Mucosa of rectum (tissue), 2 donors: ENCODE measurements around the gene AADACL4.

Source experiments
- H3K27ac ChIP-seq, 2 donors: one replicate each; pipeline ENCODE4 v1.7.0; 2013; ENCODE audit warnings: inconsistent platforms in 2 of 2, low read depth in 2 of 2, low read length in 2 of 2
- H3K27me3 ChIP-seq, 2 donors: one replicate each; pipeline ENCODE4 v1.7.0; 2013; ENCODE audit warnings: low read length in 2 of 2; ENCODE audit not compliant: control insufficient read depth in 2 of 2, insufficient read depth in 2 of 2
- H3K36me3 ChIP-seq, 2 donors: one replicate each; pipeline ENCODE4 v1.7.0; 2013; ENCODE audit warnings: low read length in 2 of 2; ENCODE audit not compliant: control insufficient read depth in 2 of 2, insufficient read depth in 2 of 2
- H3K4me1 ChIP-seq, 2 donors: one replicate each; pipeline ENCODE4 v1.7.0; 2013; ENCODE audit warnings: low read length in 2 of 2, mild to moderate bottlenecking in 1 of 2; ENCODE audit not compliant: control insufficient read depth in 2 of 2, insufficient read depth in 2 of 2
- H3K4me3 ChIP-seq, 2 donors: one replicate each; pipeline ENCODE4 v1.7.0; 2013; ENCODE audit warnings: low read length in 2 of 2
- H3K9ac ChIP-seq, 2 donors: one replicate each; pipeline ENCODE4 v1.7.0; 2013; ENCODE audit warnings: low read length in 2 of 2, low read depth in 1 of 2, mild to moderate bottlenecking in 1 of 2
- H3K9me3 ChIP-seq, 2 donors: one replicate each; pipeline ENCODE4 v1.7.0; 2013; ENCODE audit warnings: low read length in 2 of 2; ENCODE audit not compliant: control insufficient read depth in 2 of 2
- donor health status: healthy.
- donor health status: Normal muscosa, but diverticular disease.

Gene AADACL4

DNA sequence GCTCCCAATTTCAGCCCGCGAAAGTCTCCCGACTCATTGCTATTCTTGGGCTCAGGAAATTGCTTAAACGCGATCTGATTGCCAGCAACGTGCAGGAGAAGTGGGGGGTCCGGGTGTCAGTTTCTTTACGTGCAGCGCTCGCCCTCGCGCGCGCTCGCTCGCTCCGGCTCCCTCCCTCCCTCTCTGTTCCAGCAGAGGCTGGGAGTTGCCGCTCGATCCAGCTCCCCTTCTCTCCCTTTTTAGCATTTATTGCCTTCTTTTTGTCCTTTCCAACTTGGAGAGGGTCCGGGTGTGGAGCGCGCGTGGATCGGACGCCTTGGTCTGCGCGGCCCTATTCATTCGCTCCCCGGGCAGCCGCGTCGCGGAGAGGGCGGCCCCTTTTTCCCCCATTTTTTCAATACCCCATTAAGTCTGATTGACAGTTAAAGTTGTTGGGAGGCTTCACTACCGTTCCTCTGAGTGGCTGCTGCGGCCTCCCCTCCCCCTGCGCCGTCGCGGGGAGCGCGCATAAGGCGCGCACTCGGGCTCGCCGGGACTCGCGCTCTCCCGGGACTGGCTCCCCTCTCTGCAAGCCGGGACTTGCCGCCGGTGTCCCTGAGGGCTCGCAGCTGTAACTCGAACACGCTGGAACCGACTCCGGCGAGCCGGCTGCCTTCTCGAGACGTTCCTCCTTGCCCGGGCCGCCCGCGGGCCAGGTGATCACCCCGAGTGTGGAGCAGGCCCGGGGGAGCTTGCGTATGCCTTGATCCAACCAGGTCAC is 25.8 kb upstream of the AADACL4 start, which contains the start of gene DHRS3:
Gene DHRS3 (minus strand): TSS at position 310 of the 760 bp plus-strand sequence. CDS start 862 bp downstream, outside the sequence.
- Histone ChIP-seq H3K27ac (peak within 1 kb of the TSS; percentile 96 to 99), H3K4me1 (peaks cover 30 to 35% of the 10 kb centered on the region in 2 donors), H3K9ac (peak within 1 kb of the TSS; percentile 77 to 93), H3K27me3 (no peaks in the 10 kb centered on the region), H3K36me3 (peaks cover 0 to 2% of the 10 kb centered on the region in 2 donors), H3K9me3 (no peaks in the 10 kb centered on the region), H3K4me3 (peak within 1 kb of the TSS; percentile 88 to 89)

DNA sequence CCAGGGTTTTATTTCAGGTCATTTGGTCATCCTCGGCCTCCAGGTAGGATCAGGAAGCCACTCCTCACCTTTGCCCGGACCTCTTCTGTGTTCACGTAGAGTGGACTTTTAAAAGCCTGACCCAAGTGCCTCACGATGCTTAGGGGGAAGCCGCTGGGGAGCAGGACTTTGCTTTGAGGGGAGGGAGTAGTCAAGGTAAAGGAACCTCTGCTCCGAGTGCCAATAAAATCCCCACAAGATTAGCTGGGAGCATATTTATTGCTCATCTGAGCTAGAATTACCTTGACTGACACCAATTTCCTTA is 25.3 kb upstream of the AADACL4 start:
- peak overlapping the region; percentile 88 to 89 for H3K4me3 ChIP-seq
- H3K36me3 ChIP-seq, result no peaks in the 10 kb centered on the region
- no peaks in the 10 kb centered on the region for H3K9me3 ChIP-seq
- peak overlapping the region; percentile 96 to 99 for H3K27ac ChIP-seq
- peaks cover 30 to 35% of the 10 kb centered on the region in 2 donors for H3K4me1 ChIP-seq
- H3K27me3 ChIP-seq, result no peaks in the 10 kb centered on the region
- H3K9ac ChIP-seq, result peak overlapping the region; percentile 77 to 93

DNA sequence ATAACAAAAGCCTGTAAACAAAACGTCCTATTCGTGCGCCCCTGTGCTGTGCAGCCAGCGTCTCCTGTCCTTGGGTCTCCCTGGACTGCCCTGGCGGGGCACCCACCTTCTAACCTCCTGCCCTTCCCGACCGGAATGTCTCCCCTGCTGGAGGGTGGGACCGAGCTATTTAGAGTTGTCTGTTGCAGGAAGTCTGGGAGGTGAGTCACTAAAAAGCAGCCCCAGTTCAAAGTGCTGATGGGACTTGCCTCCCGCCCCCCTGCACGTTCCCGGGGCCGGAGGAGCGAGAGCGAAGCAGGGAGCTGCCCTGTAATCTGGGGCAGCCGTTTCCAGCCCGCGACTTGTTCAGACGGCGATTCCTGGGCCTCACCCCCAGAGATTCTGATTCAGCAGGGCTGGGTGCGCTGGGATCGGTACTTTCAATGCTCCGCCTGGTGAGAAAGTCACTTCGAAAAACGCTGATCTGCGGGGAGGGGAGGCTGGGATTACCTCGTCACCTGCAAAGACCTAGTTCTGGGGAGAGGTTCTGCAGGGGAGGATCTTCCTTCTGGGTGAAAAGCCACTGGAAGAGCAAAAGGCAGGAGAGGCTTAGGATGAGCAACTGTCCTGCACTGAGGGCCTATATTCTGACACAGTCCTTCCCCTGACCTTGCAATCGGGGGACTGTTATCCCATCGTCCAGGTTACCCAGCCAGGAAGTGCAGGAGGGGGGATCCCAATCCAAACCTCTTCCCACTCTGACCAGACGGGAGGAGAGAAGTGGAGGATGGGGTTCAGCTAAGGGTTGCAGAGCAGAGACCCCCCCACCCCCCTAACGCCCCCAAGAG is 24.7 kb upstream of the AADACL4 start:
- H3K4me3 ChIP-seq, result peak overlapping the region; percentile 88 to 89
- H3K4me1 ChIP-seq, result peaks cover 27 to 31% of the 10 kb centered on the region in 2 donors
- H3K36me3 ChIP-seq, result no peaks in the 10 kb centered on the region
- H3K27ac ChIP-seq, result peak overlapping the region; percentile 96 to 99
- no peaks in the 10 kb centered on the region for H3K27me3 ChIP-seq
- H3K9ac ChIP-seq, result peak overlapping the region; percentile 77 to 93
- H3K9me3 ChIP-seq, result no peaks in the 10 kb centered on the region

DNA sequence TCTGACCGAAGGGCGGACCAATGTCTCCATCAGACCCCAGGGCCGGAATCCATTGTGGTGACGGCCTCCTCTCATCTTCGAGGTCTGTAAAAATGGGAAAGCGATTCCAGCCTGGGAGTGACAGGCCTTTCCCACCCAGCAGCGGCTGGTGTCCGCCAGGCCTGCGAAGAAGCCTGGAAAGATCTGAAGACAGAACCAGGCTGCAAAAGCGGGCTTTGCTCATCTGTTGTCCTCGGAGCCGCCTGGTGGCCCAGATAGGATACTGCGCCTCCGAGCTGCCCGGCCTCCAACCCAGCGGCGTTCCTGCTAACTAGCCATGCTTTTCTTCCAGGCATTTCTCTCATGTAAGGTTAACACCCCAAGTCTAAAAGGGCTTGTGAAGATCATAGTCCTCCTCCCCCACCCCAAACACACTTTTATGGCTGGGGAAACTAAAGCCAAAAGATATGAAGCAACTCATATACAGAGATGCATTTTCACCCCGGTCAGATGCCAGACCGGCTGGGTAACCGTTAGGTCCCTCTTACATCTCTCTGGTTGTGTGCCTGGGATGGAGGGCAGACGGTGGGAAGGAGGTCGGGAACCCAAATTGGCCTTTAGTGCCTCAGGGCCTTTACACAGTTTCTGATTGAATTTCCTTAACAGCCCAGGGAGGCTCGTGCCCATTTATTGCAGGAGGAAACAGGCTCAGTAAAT is 23.9 kb upstream of the AADACL4 start:
- Histone ChIP-seq H3K9me3 (no peaks in the 10 kb centered on the region), H3K4me1 (peaks cover 19 to 24% of the 10 kb centered on the region in 2 donors), H3K4me3 (peak overlapping the region; percentile 88 to 89), H3K9ac (peak overlapping the region; percentile 77 to 93), H3K27ac (peak overlapping the region; percentile 96 to 99), H3K36me3 (no peaks in the 10 kb centered on the region), H3K27me3 (no peaks in the 10 kb centered on the region)

DNA sequence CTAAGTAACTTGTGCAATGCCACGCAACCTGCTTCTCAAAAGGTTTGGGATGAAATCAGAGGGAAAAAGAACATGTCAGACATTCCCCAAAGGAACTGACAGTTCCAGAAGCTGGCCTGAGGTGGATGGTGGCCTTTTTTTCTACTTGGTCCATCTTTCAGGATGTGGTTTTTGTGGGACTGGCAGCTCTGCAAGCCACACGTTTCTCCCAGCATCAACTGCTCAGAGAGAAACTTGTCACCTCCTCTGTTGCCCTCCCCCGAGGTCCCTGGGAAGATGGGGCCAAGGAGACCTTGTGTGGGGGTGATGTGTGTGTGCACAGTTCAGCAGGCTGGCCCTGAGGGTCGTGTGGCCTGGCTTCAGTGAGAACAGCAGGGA is 23.4 kb upstream of the AADACL4 start:
- peaks cover 18 to 20% of the 10 kb centered on the region in 2 donors for H3K4me1 ChIP-seq
- no peaks in the 10 kb centered on the region for H3K27me3 ChIP-seq
- H3K27ac ChIP-seq, result no peak overlapping the region
- H3K9me3 ChIP-seq, result no peaks in the 10 kb centered on the region
- peak overlapping the region in 1 of 2 donors; percentile 32 for H3K9ac ChIP-seq
- no peak overlapping the region for H3K4me3 ChIP-seq
- H3K36me3 ChIP-seq, result no peaks in the 10 kb centered on the region

DNA sequence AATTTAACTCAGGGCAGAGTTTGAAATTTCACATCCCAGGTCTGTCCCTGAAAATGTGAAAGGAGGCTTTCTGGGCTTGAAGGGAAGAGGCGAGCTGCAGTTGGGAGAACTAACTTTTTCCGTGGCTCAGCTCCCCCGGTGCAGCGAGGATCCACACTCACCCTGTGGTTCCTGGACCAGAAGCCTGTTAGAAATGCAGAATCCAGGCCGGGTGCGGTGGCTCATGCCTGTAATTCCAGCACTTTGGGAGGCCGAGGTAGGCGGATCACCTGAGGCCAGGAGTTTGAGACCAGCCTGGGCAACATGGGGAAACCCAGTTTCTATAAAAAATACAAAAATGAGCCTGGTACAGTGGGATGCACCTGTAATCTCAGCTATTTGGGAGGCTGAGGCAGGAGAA is 23.0 kb upstream of the AADACL4 start:
- Histone ChIP-seq H3K9me3 (no peaks in the 10 kb centered on the region), H3K27ac (no peak overlapping the region), H3K4me3 (no peak overlapping the region), H3K36me3 (no peaks in the 10 kb centered on the region), H3K27me3 (no peaks in the 10 kb centered on the region), H3K9ac (no peak overlapping the region), H3K4me1 (peaks cover 18 to 20% of the 10 kb centered on the region in 2 donors)

DNA sequence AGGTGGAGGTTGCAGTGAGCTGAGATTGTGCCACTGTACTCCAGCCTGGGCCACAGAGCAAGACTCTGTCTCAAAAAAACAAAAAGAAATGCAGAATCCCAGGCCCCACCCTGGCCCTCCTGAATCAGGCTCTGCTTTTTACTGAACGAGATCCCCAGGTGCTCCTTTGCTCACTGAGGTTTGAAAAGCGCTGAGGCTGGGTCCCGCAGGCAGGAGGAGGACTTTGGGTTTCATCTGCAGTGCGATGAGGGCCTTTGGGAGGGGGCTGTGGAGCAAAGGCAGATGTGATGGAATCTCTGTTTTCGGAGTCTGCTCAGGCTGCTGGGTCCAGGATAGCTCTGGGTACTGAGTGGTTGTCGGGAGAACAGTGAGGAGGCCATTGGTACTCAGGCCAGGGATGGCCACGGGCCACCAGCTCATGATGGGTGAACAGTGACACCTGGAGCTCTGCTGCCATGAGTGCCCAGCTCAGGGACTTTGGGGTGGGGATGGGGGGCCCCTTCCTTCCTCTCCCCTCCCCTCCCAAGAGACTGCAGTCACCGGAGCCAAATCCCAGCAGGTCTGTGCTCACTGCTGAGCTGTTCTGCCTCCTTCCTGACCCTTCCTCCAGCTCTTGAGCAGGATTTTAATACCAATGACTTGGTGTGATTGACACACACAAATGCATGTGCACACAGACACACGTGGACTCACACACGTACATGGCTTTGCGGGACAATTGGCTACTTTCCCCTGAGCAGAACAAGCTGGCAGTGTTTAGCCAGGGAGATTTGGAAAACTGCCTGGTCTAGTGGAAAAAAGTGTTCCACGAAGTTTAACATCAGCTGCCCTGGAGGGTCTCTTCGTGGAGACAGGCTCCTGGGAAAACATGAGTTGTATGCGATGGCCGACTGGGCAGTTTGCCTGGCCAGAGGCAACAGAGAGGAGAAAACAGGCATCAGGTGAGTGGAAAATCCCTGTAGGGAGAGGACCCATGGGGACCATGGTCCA is 22.2 kb upstream of the AADACL4 start:
- Histone ChIP-seq H3K9ac (no peak overlapping the region), H3K4me3 (no peak overlapping the region), H3K4me1 (peaks cover 15 to 16% of the 10 kb centered on the region in 2 donors), H3K9me3 (no peaks in the 10 kb centered on the region), H3K27ac (no peak overlapping the region), H3K27me3 (no peaks in the 10 kb centered on the region), H3K36me3 (no peaks in the 10 kb centered on the region)

DNA sequence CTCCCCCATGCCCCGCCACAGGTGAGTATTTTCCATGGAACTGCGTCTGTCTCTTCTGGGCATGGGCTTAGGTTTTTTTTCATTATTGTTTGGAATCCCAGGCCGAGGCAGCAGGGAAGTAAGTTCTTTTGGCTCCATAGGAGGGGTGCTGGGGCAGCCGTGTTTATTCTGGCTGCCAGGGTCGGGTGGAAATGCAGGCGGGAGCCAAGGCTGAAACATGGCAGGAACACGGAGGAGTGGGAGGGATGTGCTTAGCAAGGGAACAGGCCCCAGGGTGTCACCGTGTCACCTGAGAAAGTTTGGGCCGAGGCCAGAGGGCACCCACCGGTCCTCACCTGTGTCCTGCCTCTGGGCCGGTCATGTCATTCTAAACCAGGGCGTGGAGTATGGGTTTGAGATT is 21.4 kb upstream of the AADACL4 start:
- H3K9ac ChIP-seq, result no peak overlapping the region
- H3K27ac ChIP-seq, result no peak overlapping the region
- no peaks in the 10 kb centered on the region for H3K27me3 ChIP-seq
- no peaks in the 10 kb centered on the region for H3K9me3 ChIP-seq
- H3K4me3 ChIP-seq, result no peak overlapping the region
- peaks cover 15 to 16% of the 10 kb centered on the region in 2 donors for H3K4me1 ChIP-seq
- no peaks in the 10 kb centered on the region for H3K36me3 ChIP-seq

DNA sequence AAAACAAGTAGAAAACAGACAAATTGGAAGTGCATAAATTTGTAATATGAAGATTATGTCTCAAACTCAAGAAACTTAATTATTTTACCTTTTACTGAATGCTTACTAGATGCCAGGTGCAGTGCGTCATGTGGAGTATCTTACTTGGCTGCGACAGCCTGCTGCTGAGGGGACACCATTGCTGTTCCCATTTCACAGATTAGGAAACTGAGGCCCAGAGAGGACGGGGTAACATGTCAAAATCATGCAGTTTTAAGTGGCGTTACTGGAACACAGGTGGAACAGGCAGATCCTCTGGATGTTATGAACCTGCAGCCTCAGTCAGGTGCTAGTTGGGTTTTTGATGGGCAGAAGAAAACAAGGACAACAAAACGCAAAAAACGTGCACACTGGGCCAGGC is 18.6 kb upstream of the AADACL4 start:
- H3K36me3 ChIP-seq, result no peaks in the 10 kb centered on the region
- H3K4me1 ChIP-seq, result peaks cover 0 to under 1% of the 10 kb centered on the region in 2 donors
- H3K4me3 ChIP-seq, result no peak overlapping the region
- H3K27me3 ChIP-seq, result no peaks in the 10 kb centered on the region
- no peak overlapping the region for H3K27ac ChIP-seq
- H3K9me3 ChIP-seq, result no peaks in the 10 kb centered on the region
- no peak overlapping the region for H3K9ac ChIP-seq
